Activated T-helper 2 cell treated with anti-CD3 and anti-CD28 coated beads, Interferon-gamma antibody, Interleukin-2, Interleukin-4, amounts not matched to agents 10 μg/mL and 5 μg/mL and 100 μg/mL, durations not matched to agents 14 hours and 24 hours and 36 hours (primary cell): ENCODE measurements around the gene CRYGN. TPM values are rescaled to one million over a fixed set of nuclear protein-coding genes. Genes with fewer than 3 reads are reported as not detected.

Experiments used
- DNase-seq: peaks from one replicate; pipeline ENCODE4 v3.0.0; 2021; ENCODE audit warnings: low spot score
- H3K27ac Mint-ChIP-seq: one replicate; pipeline ENCODE4 v1.8.0; 2021; ENCODE audit warnings: mixed read lengths
- H3K27me3 Mint-ChIP-seq: one replicate; pipeline ENCODE4 v1.8.0; 2021; ENCODE audit warnings: low read depth, mixed read lengths
- H3K36me3 Mint-ChIP-seq: one replicate; pipeline ENCODE4 v1.8.0; 2021; ENCODE audit warnings: low read depth, mixed read lengths
- H3K4me1 Mint-ChIP-seq: one replicate; pipeline ENCODE4 v1.8.0; 2021; ENCODE audit warnings: low read depth, mixed read lengths
- H3K4me3 Mint-ChIP-seq: one replicate; pipeline ENCODE4 v1.8.0; 2021; ENCODE audit warnings: low read depth, mild to moderate bottlenecking, moderate library complexity, mixed read lengths
- H3K9me3 Mint-ChIP-seq: one replicate; pipeline ENCODE4 v1.8.0; 2021; ENCODE audit warnings: mixed read lengths
- intact Hi-C: fragments of 100-400 bp; cut with micrococcal nuclease; formaldehyde crosslinking; loops from one replicate; pipeline ENCODE4 v1.15.1; 2023
- total RNA-seq: library from RNA; stranded (reverse); gene quantifications from 2 replicates; pipeline ENCODE4 v1.2.3, GENCODE V29; 2022

The CRYGN gene
- total RNA-seq, 1 donor from 2014 or later = not detected

GRCh38 chr7:151392002-151392401 is 47.9 kb downstream of the CRYGN start:
- H3K36me3 Mint-ChIP-seq = no peaks in the 10 kb centered on the region
- peaks cover 4% of the 10 kb centered on the region for H3K27me3 Mint-ChIP-seq
- H3K27ac Mint-ChIP-seq = no peak overlapping the region
- no peak for DNase-seq
- intact Hi-C loops = no loop called here
- H3K4me1 Mint-ChIP-seq = no peaks in the 10 kb centered on the region
- H3K9me3 Mint-ChIP-seq = no peaks in the 10 kb centered on the region
- H3K4me3 Mint-ChIP-seq = no peak overlapping the region

- intact Hi-C loops = no loop called here
- H3K4me1 Mint-ChIP-seq = no peaks in the 10 kb centered on the region
- H3K36me3 Mint-ChIP-seq = no peaks in the 10 kb centered on the region
- H3K27ac Mint-ChIP-seq = no peak overlapping the region
- no peak overlapping the region for H3K4me3 Mint-ChIP-seq
- DNase-seq = no peak
- H3K27me3 Mint-ChIP-seq = peaks cover 4% of the 10 kb centered on the region
- no peaks in the 10 kb centered on the region for H3K9me3 Mint-ChIP-seq
Observed at GRCh38 chr7:151391358-151391730, 48.6 kb downstream of the CRYGN start.

GRCh38 chr7:151390598-151391357 is 49.2 kb downstream of the CRYGN start:
- no peak for DNase-seq
- Mint-ChIP-seq H3K9me3 (no peaks in the 10 kb centered on the region), H3K36me3 (no peaks in the 10 kb centered on the region), H3K27me3 (peaks cover 7% of the 10 kb centered on the region), H3K27ac (no peak overlapping the region), H3K4me3 (no peak overlapping the region), H3K4me1 (no peaks in the 10 kb centered on the region)
- intact Hi-C loops = no loop called here

GRCh38 chr7:151389768-151390597 is 50.0 kb downstream of the CRYGN start:
- H3K4me3 Mint-ChIP-seq = no peak overlapping the region
- no peak for DNase-seq
- H3K27me3 Mint-ChIP-seq = peaks cover 7% of the 10 kb centered on the region
- no peaks in the 10 kb centered on the region for H3K36me3 Mint-ChIP-seq
- H3K4me1 Mint-ChIP-seq = no peaks in the 10 kb centered on the region
- intact Hi-C loops = no loop called here
- H3K27ac Mint-ChIP-seq = no peak overlapping the region
- no peaks in the 10 kb centered on the region for H3K9me3 Mint-ChIP-seq

- H3K4me1 Mint-ChIP-seq = no peaks in the 10 kb centered on the region
- no peak overlapping the region for H3K4me3 Mint-ChIP-seq
- no peak for DNase-seq
- H3K27ac Mint-ChIP-seq = no peak overlapping the region
- peaks cover 15% of the 10 kb centered on the region for H3K27me3 Mint-ChIP-seq
- no peaks in the 10 kb centered on the region for H3K9me3 Mint-ChIP-seq
- H3K36me3 Mint-ChIP-seq = no peaks in the 10 kb centered on the region
- intact Hi-C loops = no loop called here
Observed at GRCh38 chr7:151389096-151389767, 50.7 kb downstream of the CRYGN start.

GRCh38 chr7:151388430-151388829 is 51.5 kb downstream of the CRYGN start:
- no peaks in the 10 kb centered on the region for H3K9me3 Mint-ChIP-seq
- no peak overlapping the region for H3K4me3 Mint-ChIP-seq
- H3K27me3 Mint-ChIP-seq = peaks cover 23% of the 10 kb centered on the region
- no peaks in the 10 kb centered on the region for H3K36me3 Mint-ChIP-seq
- no peak overlapping the region for H3K27ac Mint-ChIP-seq
- intact Hi-C loops = no loop called here
- no peak for DNase-seq
- no peaks in the 10 kb centered on the region for H3K4me1 Mint-ChIP-seq

DNA sequence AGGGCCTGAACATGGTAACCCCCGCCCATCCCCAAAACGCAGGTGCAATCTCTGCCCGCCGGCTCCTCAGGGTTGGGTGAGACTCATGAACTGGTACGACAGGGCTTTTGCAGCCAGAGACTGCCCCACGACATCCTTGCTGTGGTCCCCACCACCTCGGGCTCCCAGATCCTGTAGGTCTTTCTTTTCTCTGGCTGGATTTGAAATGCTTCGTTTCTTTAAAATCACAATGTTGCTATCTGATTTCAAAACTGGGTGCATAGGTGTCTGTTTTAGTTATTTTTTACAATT is 52.0 kb downstream of the CRYGN start:
- H3K9me3 Mint-ChIP-seq = no peaks in the 10 kb centered on the region
- no peak overlapping the region for H3K4me3 Mint-ChIP-seq
- H3K27me3 Mint-ChIP-seq = peaks cover 25% of the 10 kb centered on the region
- DNase-seq = no peak
- intact Hi-C loops = no loop called here
- no peaks in the 10 kb centered on the region for H3K36me3 Mint-ChIP-seq
- H3K4me1 Mint-ChIP-seq = no peaks in the 10 kb centered on the region
- no peak overlapping the region for H3K27ac Mint-ChIP-seq

DNA sequence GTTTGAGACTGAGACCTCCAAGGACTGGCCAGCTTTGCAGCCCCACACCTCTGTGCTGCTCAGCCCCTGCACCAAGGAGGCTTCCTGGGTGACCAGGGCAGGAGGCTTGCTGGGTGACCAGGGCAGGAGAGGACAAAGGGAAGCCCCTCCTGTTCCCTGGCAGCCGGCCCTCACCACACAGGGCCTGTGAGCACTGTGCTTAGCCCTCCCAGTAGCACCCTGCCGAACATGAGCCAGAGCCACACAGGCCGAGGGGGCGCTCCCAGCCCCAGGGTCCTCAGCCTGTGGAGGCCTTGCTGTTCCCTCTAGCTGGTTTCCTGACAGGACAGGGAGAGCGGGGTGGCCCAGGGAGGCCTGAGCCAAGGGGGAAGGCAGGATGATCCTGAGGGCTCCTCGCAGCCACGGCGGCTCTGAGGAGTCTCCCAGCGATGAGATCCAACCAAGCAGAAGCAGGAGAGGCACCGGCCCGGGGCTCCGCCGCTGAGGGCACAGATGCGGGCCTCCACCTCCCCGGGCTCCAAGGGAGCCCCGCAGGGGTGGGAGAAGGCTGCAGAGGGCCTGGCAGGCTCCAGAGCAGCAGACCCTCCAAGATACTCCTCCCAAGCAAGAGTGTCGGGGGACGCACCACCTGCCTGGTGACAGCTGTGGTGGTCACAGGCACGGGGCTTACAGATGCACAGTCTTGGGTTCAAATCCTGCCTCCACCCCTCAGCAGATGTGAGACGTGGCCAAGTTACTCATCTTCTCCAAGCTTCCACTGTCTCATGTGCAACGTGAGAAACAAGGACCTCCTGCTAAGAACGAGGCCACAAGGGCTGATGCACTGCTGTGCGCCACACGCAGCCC is 52.6 kb downstream of the CRYGN start:
- Mint-ChIP-seq H3K4me3 (no peak overlapping the region), H3K27ac (no peak overlapping the region)

GRCh38 chr7:151386301-151387160 is 53.4 kb downstream of the CRYGN start:
- Mint-ChIP-seq H3K27ac (no peak overlapping the region), H3K4me3 (no peak overlapping the region), H3K9me3 (no peaks in the 10 kb centered on the region), H3K4me1 (peaks cover 4% of the 10 kb centered on the region), H3K27me3 (peaks cover 34% of the 10 kb centered on the region), H3K36me3 (no peaks in the 10 kb centered on the region)
- DNase-seq = no peak
- intact Hi-C loops = no loop called here

More for the DNA sequence above, 52.6 kb downstream of the CRYGN start:
- no peaks in the 10 kb centered on the region for H3K9me3 Mint-ChIP-seq
- intact Hi-C loops = no loop called here
- H3K27me3 Mint-ChIP-seq = peaks cover 30% of the 10 kb centered on the region
- DNase-seq = no peak
- H3K36me3 Mint-ChIP-seq = no peaks in the 10 kb centered on the region
- H3K4me1 Mint-ChIP-seq = peaks cover under 1% of the 10 kb centered on the region

GRCh38 chr7:151385626-151386300 is 54.2 kb downstream of the CRYGN start:
- no peaks in the 10 kb centered on the region for H3K36me3 Mint-ChIP-seq

DNA sequence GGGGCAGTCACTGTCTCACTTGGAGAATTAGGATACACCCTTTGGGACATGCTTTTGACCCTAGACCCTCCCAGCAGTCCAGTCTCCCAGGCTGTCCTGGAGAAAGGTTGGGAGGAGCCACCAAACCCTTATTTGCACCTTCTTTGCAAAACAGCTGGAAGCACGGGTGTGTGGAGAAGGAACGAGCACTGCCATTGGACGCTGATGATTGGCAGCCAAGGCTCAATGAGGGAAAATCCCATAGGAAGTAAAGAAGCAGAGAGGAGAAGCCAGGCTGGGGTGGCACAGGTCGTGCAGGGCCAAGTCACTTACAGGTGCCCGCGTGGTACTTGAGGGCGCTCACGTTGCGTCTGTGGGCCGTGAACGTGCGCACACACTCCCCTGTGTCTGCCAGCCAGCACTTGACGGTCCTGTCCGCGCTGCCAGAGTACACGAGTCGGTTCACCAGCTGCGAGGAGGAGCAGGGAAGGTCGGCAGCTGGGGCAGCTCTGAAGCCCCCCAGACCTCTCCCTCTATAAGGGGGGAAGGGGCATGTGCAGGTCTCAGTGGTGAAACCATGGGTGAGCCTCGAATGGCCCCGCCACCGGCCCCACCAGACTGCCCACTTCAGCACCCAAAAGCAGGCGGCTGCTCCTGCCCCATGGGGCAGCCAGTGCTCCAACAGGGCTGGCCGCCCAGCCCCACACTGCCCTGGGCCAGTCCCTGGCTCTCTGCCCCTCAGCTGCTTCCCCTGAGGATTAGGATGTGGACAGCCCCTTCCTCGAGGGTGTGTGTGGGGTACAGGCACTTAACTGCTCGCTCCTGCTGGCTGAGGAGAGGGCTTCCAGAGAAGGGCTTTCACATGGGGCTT is 54.9 kb downstream of the CRYGN start:
- no peaks in the 10 kb centered on the region for H3K36me3 Mint-ChIP-seq
- intact Hi-C loops = no loop called here
- H3K9me3 Mint-ChIP-seq = no peaks in the 10 kb centered on the region
- peaks cover 34% of the 10 kb centered on the region for H3K27me3 Mint-ChIP-seq
- H3K4me1 Mint-ChIP-seq = peaks cover 4% of the 10 kb centered on the region
- H3K4me3 Mint-ChIP-seq = no peak overlapping the region
- no peak for DNase-seq
- H3K27ac Mint-ChIP-seq = no peak overlapping the region

More at GRCh38 chr7:151385626-151386300, 54.2 kb downstream of the CRYGN start:
- no peak overlapping the region for H3K4me3 Mint-ChIP-seq
- H3K4me1 Mint-ChIP-seq = peaks cover 4% of the 10 kb centered on the region
- DNase-seq = no peak
- intact Hi-C loops = no loop called here
- peaks cover 37% of the 10 kb centered on the region for H3K27me3 Mint-ChIP-seq
- no peak overlapping the region for H3K27ac Mint-ChIP-seq
- no peaks in the 10 kb centered on the region for H3K9me3 Mint-ChIP-seq
